Lower lobe of right lung (tissue), 2 donors: ENCODE measurements around the gene MTHFD2. TPM values are rescaled to one million over a fixed set of nuclear protein-coding genes. Genes with fewer than 3 reads are reported as not detected.

Source experiments
- ATAC-seq, 2 donors: fragments of 200-7000 bp; cut with Tn5 transposase; one replicate each; pipeline ENCODE4 v1.9.1; 2020 to 2022; ENCODE audit warnings: mild to moderate bottlenecking in 2 of 2, moderate library complexity in 2 of 2
- DNase-seq: peaks from one replicate; pipeline ENCODE4 v3.0.0-alpha.2; 2020
- H3K27ac ChIP-seq: fragments of 200-600 bp; one replicate; pipeline ENCODE4 v1.8.0; 2022
- H3K27me3 ChIP-seq: fragments of 200-600 bp; one replicate; pipeline ENCODE4 v1.8.0; 2022; ENCODE audit warnings: low read depth
- H3K36me3 ChIP-seq: fragments of 200-600 bp; one replicate; pipeline ENCODE4 v1.8.0; 2022; ENCODE audit warnings: mild to moderate bottlenecking
- H3K4me1 ChIP-seq: fragments of 200-600 bp; one replicate; pipeline ENCODE4 v1.8.0; 2022
- H3K4me3 ChIP-seq: fragments of 200-600 bp; one replicate; pipeline ENCODE4 v1.8.0; 2022; ENCODE audit warnings: mild to moderate bottlenecking
- H3K9me3 ChIP-seq: fragments of 200-600 bp; one replicate; pipeline ENCODE4 v1.8.0; 2022
- intact Hi-C: fragments of 100-400 bp; cut with DNase I; formaldehyde crosslinking; loops from one replicate; pipeline ENCODE4 v1.11.0; 2022
- total RNA-seq: library from RNA; stranded (reverse); fragmentation: NEBNext Ultra II Directional; extraction: Animal tissue kit (Norgen Biotek cat#: 25700); gene quantifications from one replicate; pipeline ENCODE4 v1.2.1, GENCODE V29; 2021
- TF ChIP-seq, protein P1 (sequence below): fragments of 200-600 bp; IDR thresholded peaks from one replicate; pipeline ENCODE4 v1.8.0; 2022; ENCODE audit warnings: antibody characterized with exemption, mild to moderate bottlenecking
- donor health status: DM: no; HTN: yes; CAD: no; lungs with severe emphysema.

The MTHFD2 gene
- total RNA-seq, 1 donor from 2014 or later = 54.7 TPM

DNA sequence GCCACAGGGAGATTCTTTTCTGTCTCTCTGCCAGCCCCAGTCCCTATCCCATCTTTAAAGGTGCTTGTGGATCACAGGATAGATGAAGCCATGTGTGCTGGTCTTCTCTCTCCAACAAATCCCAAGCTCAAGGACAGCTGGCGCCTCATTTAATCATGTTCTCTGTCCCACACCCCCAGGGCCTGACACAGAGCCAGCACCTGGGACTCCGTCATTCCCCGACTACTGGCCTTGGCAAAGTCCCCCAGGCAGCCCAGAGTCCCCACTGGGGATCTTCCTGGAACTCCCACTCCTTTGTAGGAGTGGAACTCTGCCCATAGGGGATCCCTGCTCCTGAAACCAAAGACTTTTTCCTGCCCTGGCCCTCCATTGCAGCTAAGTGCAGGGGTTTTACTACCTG lies 60.8 kb downstream of the MTHFD2 start:
- no peak overlapping the region for H3K4me3 ChIP-seq
- no peaks in the 10 kb centered on the region for H3K9me3 ChIP-seq
- DNase-seq (no peak), ATAC-seq (no peak)
- no peaks in the 10 kb centered on the region for H3K27me3 ChIP-seq
- H3K36me3 ChIP-seq = no peaks in the 10 kb centered on the region
- TF ChIP-seq, protein P1, sequence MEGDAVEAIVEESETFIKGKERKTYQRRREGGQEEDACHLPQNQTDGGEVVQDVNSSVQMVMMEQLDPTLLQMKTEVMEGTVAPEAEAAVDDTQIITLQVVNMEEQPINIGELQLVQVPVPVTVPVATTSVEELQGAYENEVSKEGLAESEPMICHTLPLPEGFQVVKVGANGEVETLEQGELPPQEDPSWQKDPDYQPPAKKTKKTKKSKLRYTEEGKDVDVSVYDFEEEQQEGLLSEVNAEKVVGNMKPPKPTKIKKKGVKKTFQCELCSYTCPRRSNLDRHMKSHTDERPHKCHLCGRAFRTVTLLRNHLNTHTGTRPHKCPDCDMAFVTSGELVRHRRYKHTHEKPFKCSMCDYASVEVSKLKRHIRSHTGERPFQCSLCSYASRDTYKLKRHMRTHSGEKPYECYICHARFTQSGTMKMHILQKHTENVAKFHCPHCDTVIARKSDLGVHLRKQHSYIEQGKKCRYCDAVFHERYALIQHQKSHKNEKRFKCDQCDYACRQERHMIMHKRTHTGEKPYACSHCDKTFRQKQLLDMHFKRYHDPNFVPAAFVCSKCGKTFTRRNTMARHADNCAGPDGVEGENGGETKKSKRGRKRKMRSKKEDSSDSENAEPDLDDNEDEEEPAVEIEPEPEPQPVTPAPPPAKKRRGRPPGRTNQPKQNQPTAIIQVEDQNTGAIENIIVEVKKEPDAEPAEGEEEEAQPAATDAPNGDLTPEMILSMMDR = no peak
- intact Hi-C loops = no loop called here
- H3K27ac ChIP-seq = no peak overlapping the region
- H3K4me1 ChIP-seq = no peaks in the 10 kb centered on the region

DNA sequence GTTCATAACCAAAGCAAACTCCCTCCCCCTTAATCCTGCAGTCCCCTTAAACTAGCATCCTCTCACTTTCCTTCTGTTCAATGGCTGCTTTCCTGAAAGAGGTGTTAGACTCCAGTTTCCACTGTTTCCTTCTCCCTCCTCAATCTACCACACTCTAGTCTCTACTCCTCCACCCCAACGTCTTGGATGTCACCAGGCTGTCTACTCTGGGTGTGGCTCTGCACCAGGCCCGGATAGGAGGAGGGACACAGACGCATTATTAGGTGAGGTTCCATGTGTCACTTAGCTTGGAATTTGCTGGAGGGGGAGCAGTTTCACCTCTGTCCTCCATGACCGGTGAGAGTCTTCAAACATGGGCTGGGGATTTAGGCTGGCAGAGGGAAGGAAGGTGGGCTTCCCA lies 61.3 kb downstream of the MTHFD2 start:
- TF ChIP-seq, protein P1 = no peak
- no peaks in the 10 kb centered on the region for H3K36me3 ChIP-seq
- H3K4me3 ChIP-seq = no peak overlapping the region
- H3K9me3 ChIP-seq = no peaks in the 10 kb centered on the region
- no peaks in the 10 kb centered on the region for H3K27me3 ChIP-seq
- no peaks in the 10 kb centered on the region for H3K4me1 ChIP-seq
- no peak for ATAC-seq
- no peak for DNase-seq
- H3K27ac ChIP-seq = no peak overlapping the region
- intact Hi-C loops = no loop called here

GRCh38 chr2:74260495-74260894 lies 62.1 kb downstream of the MTHFD2 start:
- H3K4me1 ChIP-seq = no peaks in the 10 kb centered on the region
- no peak for ATAC-seq
- H3K27me3 ChIP-seq = no peaks in the 10 kb centered on the region
- no peaks in the 10 kb centered on the region for H3K9me3 ChIP-seq
- H3K4me3 ChIP-seq = no peak overlapping the region
- no peak for DNase-seq
- no peak overlapping the region for H3K27ac ChIP-seq
- TF ChIP-seq, protein P1 = no peak
- intact Hi-C loops = no loop called here
- no peaks in the 10 kb centered on the region for H3K36me3 ChIP-seq

DNA sequence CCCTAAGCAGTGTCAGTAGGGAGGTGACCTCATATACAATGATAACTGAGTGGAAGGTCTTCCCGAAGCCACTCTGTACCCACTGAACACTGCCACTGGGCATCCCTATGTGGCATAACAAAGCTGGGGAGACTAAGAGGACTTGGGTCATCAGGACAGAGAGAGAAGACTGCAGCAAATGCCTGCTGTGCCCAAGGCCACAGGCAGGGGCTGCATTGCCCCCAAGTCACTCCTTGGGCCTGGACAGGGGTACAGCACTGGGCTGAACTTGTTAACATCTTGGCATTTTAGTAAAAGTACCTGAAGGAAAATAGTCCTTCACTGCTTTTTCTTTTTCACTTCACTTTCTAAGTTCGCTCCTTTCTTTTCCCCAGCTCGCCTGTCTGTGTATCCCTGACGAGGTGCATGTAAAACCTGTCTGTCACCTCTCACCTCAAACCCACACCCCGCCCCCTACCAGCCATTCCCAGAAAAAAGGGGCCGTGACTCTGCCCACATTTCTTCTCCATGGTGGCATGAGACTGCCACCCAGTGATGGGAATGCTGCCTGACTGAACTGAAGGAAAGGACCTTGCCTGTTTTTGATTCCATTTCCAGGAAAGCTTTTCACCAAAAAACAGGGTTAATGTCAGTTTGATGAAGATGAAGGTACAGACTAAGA lies 62.9 kb downstream of the MTHFD2 start:
- H3K36me3 ChIP-seq = no peaks in the 10 kb centered on the region
- DNase-seq (no peak), ATAC-seq (no peak)
- H3K9me3 ChIP-seq = no peaks in the 10 kb centered on the region
- H3K4me1 ChIP-seq = no peaks in the 10 kb centered on the region
- intact Hi-C loops = no loop called here
- TF ChIP-seq, protein P1 = no peak
- no peak overlapping the region for H3K27ac ChIP-seq
- no peak overlapping the region for H3K4me3 ChIP-seq
- H3K27me3 ChIP-seq = no peaks in the 10 kb centered on the region

DNA sequence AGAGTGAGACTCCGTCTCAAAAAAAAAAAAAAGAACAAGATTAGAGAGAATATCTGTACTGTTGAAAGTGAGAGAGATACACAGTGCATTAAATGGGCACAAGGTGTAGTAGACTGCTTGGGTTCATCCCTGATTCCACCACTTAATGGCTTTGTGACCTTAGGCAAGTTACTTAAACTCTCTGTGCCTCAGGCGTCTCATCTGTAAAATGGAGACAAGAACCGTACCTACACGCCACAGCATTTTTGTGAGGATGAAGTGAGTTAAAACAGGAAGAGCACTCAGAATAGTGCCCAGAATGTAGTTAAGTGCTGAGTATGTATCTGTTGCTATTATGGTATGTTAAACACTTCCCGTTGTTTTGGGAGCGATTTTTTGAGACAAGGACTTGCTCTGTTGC lies 64.3 kb downstream of the MTHFD2 start:
- intact Hi-C loops = no loop called here
- Histone ChIP-seq H3K9me3 (no peaks in the 10 kb centered on the region), H3K4me1 (no peaks in the 10 kb centered on the region), H3K27ac (no peak overlapping the region), H3K4me3 (no peak overlapping the region), H3K36me3 (no peaks in the 10 kb centered on the region), H3K27me3 (no peaks in the 10 kb centered on the region)
- ATAC-seq = no peak
- no peak for DNase-seq
- TF ChIP-seq, protein P1 = no peak

DNA sequence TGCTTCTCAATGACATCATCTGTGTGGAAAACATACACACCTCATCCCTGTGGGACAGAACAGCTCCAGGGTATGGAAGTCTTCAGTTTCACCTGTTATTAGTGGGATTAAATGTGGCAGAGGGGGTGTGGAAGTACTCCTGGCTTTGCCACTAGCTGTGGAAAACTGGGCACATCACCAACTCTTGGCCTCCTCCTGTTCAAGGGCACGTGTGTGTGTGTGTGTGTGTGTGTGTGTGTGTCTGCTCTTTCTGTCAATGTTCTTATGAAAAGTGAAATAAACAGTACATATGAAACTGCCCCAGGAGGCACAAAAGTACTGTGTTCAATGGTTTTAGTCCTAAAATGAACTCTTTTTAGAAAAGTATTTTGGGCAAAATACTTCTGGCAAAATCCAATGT lies 65.9 kb downstream of the MTHFD2 start:
- Histone ChIP-seq H3K36me3 (no peaks in the 10 kb centered on the region), H3K4me1 (no peaks in the 10 kb centered on the region), H3K9me3 (no peaks in the 10 kb centered on the region), H3K4me3 (no peak overlapping the region), H3K27ac (no peak overlapping the region), H3K27me3 (no peaks in the 10 kb centered on the region)
- no peak for ATAC-seq
- intact Hi-C loops = no loop called here
- TF ChIP-seq, protein P1 = no peak
- no peak for DNase-seq
